Omental fat pad (tissue), 4 donors: ENCODE data around the gene ARAP1. TPM values are rescaled to one million over a fixed set of nuclear protein-coding genes. Genes with fewer than 3 reads are reported as not detected.
A peak's percentile ranks its signal among the peaks of the same experiment; 100 is the strongest.

Source experiments
- ATAC-seq: fragments of 150-250 bp; one replicate; pipeline ENCODE4 v1.9.1; 2016; ENCODE audit warnings: mild to moderate bottlenecking, moderate library complexity; ENCODE audit not compliant: low FRiP score
- DNase-seq: peaks from one replicate; pipeline ENCODE4 v3.0.0-alpha.2; 2019; ENCODE audit warnings: low spot score
- CTCF ChIP-seq, 3 donors: fragments of 450-650 bp; IDR thresholded peaks; one replicate each; pipeline ENCODE4 v1.5.1; 2016 to 2017; ENCODE audit warnings: antibody characterized with exemption in 3 of 3, mild to moderate bottlenecking in 3 of 3, moderate library complexity in 2 of 3
- total RNA-seq, 4 donors: library from RNA; depleted of rRNA; stranded (reverse); fragments of >200 nt; gene quantifications; one replicate each; pipeline ENCODE4 v1.1.0, GENCODE V29; 2016

The ARAP1 gene
- total RNA-seq, 4 donors from 2014 or later: 112 to 204 (median 123) TPM

GRCh38 chr11:72712841-72713240, 39.4 kb downstream of the ARAP1 start:
- ATAC-seq (peak; percentile 20), DNase-seq (no peak)
- TF ChIP-seq CTCF (IDR thresholded peaks at IDR 0.05): no peak

- DNase-seq (no peak), ATAC-seq (peak; percentile 29)
- no peak for TF ChIP-seq CTCF (IDR thresholded peaks at IDR 0.05)
Measured at GRCh38 chr11:72712168-72712751, 39.9 kb downstream of the ARAP1 start.

GRCh38 chr11:72711141-72711540, 41.1 kb downstream of the ARAP1 start:
- ATAC-seq: peak; percentile 7
- no peak for TF ChIP-seq CTCF (IDR thresholded peaks at IDR 0.05)
- DNase-seq: no peak

GRCh38 chr11:72710278-72710677, 41.9 kb downstream of the ARAP1 start:
- DNase-seq (no peak), ATAC-seq (no peak)
- TF ChIP-seq CTCF (IDR thresholded peaks at IDR 0.05): no peak

- ATAC-seq: no peak
- TF ChIP-seq CTCF (IDR thresholded peaks at IDR 0.05): no peak
Measured at GRCh38 chr11:72709478-72710238, 42.5 kb downstream of the ARAP1 start.

GRCh38 chr11:72707032-72707431, 45.2 kb downstream of the ARAP1 start:
- DNase-seq (no peak), ATAC-seq (no peak)
- TF ChIP-seq CTCF (IDR thresholded peaks at IDR 0.05): no peak

More at GRCh38 chr11:72709478-72710238, 42.5 kb downstream of the ARAP1 start:
- no peak for DNase-seq

GRCh38 chr11:72706579-72706978, 45.6 kb downstream of the ARAP1 start:
- no peak for DNase-seq
- TF ChIP-seq CTCF (IDR thresholded peaks at IDR 0.05): no peak
- ATAC-seq: no peak
